ENCODE measurements around the gene CACNA1B.

- TF ChIP-seq RAD21 (IDR thresholded peaks at IDR 0.05; ENCODE audit: low read depth) (no peak), YY1 (IDR thresholded peaks at IDR 0.05; ENCODE audit: low read depth) (no peak), TAF1 (IDR thresholded peaks at IDR 0.05; ENCODE audit: low read depth) (no peak), EP300 (IDR thresholded peaks at IDR 0.05; ENCODE audit: borderline replicate concordance) (no peak), CEBPB (IDR thresholded peaks at IDR 0.05) (no peak), CREB1 (IDR thresholded peaks at IDR 0.05; ENCODE audit: low read depth) (no peak), FOXM1 (IDR thresholded peaks at IDR 0.05; ENCODE audit: borderline replicate concordance, low read depth) (no peak)
- TF ChIP-seq, protein P1, sequence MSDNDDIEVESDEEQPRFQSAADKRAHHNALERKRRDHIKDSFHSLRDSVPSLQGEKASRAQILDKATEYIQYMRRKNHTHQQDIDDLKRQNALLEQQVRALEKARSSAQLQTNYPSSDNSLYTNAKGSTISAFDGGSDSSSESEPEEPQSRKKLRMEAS (IDR thresholded peaks at IDR 0.05), result no peak
- TF ChIP-seq, protein P2, sequence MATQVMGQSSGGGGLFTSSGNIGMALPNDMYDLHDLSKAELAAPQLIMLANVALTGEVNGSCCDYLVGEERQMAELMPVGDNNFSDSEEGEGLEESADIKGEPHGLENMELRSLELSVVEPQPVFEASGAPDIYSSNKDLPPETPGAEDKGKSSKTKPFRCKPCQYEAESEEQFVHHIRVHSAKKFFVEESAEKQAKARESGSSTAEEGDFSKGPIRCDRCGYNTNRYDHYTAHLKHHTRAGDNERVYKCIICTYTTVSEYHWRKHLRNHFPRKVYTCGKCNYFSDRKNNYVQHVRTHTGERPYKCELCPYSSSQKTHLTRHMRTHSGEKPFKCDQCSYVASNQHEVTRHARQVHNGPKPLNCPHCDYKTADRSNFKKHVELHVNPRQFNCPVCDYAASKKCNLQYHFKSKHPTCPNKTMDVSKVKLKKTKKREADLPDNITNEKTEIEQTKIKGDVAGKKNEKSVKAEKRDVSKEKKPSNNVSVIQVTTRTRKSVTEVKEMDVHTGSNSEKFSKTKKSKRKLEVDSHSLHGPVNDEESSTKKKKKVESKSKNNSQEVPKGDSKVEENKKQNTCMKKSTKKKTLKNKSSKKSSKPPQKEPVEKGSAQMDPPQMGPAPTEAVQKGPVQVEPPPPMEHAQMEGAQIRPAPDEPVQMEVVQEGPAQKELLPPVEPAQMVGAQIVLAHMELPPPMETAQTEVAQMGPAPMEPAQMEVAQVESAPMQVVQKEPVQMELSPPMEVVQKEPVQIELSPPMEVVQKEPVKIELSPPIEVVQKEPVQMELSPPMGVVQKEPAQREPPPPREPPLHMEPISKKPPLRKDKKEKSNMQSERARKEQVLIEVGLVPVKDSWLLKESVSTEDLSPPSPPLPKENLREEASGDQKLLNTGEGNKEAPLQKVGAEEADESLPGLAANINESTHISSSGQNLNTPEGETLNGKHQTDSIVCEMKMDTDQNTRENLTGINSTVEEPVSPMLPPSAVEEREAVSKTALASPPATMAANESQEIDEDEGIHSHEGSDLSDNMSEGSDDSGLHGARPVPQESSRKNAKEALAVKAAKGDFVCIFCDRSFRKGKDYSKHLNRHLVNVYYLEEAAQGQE (IDR thresholded peaks at IDR 0.05; ENCODE audit: low read depth), result no peak
- TF ChIP-seq, protein P3, sequence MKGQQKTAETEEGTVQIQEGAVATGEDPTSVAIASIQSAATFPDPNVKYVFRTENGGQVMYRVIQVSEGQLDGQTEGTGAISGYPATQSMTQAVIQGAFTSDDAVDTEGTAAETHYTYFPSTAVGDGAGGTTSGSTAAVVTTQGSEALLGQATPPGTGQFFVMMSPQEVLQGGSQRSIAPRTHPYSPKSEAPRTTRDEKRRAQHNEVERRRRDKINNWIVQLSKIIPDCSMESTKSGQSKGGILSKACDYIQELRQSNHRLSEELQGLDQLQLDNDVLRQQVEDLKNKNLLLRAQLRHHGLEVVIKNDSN (IDR thresholded peaks at IDR 0.05), result no peak
Measured at GRCh38 chr9:137924761-137925369, 47.3 kb downstream of the CACNA1B start.

Data from Ishikawa (cell line).